HG03025 (cell line): ENCODE results near the gene PRKCQ.

Experiments used
- ATAC-seq: cut with Tn5 transposase; IDR thresholded peaks from one replicate; pipeline ENCODE4 v1.9.1; 2021; ENCODE audit warnings: mild to moderate bottlenecking, moderate library complexity; ENCODE audit not compliant: unreplicated experiment, low FRiP score

PRKCQ gene

DNA sequence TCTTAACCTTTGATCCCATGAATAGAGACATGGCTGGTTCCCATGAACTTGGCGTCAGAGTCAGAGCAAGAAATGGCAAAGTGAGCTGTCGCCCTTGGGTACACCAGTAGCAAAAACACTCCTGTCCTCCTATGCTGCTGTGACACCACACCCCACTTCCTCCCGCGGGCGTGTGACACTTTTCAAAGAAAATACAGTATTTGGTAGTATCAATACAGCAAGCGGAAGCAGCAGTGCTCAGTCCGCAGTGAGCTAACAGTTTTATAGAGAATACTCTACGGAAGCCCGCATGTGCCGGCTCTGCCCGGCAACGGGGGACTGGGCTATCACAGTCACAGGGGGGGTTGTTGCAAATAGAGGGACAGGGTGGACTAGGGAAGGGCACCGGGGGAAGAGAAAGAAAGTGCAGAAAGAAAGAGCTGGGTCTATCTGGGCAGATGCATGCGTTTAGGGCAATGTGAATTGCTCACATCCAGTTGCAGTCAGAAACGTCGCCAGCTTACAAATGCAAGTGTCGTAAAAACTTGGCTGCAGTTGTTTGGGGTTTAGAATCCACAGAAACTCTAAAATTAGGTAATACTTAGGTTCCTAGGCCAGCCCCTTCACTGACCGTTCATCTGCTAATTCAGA lies 49.8 kb downstream of the PRKCQ start:
- ATAC-seq: no peak

DNA sequence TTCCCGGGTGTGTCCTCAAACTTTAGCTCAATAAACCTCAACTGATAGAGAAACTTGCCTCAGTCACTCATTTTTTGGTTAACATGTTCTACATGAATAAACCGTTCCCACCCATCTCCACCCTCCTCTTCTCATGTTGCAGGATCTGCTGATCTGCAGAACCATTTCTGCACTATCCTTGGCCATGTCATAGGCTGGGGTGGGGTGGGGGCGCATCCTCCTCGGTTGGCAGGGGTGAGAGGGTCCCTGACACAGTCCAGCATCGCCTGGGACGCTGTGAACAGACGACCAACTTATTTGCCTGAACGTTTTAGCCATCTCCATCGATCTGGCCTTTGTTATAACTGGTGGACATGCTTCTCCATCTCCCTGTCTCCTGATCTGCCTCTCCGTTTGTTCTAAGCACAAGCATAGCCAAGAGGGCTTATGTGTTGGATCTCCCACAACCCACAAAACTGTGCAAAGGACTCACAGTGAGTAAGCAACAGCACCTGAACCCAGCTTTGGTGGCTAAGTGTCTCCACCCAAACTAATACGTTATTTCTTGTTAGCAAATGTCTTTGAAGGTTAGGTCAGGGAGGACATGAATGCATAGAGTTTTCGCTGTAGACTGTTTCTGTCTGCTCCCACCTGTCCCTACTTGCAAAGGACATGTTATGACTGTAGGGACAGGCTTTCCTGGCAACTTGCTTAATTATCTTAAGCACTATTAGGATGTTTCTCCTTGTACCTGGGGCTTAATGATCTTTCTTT lies 51.7 kb downstream of the PRKCQ start:
- no peak for ATAC-seq

- ATAC-seq: no peak
Observed at GRCh38 chr10:6525599-6526165, 54.4 kb downstream of the PRKCQ start.

GRCh38 chr10:6522230-6522629 lies 57.8 kb downstream of the PRKCQ start:
- no peak for ATAC-seq

GRCh38 chr10:6520138-6520537 lies 59.9 kb downstream of the PRKCQ start:
- no peak for ATAC-seq

- ATAC-seq: no peak
Observed at GRCh38 chr10:6518791-6519429, 61.2 kb downstream of the PRKCQ start.

- ATAC-seq: no peak
Observed at GRCh38 chr10:6516929-6517284, 63.2 kb downstream of the PRKCQ start.

GRCh38 chr10:6516281-6516928 lies 63.7 kb downstream of the PRKCQ start:
- ATAC-seq: no peak

GRCh38 chr10:6514844-6515780 lies 65.0 kb downstream of the PRKCQ start:
- ATAC-seq: no peak

- ATAC-seq: no peak
Observed at GRCh38 chr10:6514180-6514579, 65.9 kb downstream of the PRKCQ start.

- ATAC-seq: no peak
Observed at GRCh38 chr10:6513476-6513875, 66.6 kb downstream of the PRKCQ start.

- no peak for ATAC-seq
Observed at GRCh38 chr10:6512182-6512581, 67.9 kb downstream of the PRKCQ start.

GRCh38 chr10:6511347-6511746 lies 68.7 kb downstream of the PRKCQ start:
- ATAC-seq: no peak

GRCh38 chr10:6507311-6507710 lies 72.8 kb downstream of the PRKCQ start:
- no peak for ATAC-seq

DNA sequence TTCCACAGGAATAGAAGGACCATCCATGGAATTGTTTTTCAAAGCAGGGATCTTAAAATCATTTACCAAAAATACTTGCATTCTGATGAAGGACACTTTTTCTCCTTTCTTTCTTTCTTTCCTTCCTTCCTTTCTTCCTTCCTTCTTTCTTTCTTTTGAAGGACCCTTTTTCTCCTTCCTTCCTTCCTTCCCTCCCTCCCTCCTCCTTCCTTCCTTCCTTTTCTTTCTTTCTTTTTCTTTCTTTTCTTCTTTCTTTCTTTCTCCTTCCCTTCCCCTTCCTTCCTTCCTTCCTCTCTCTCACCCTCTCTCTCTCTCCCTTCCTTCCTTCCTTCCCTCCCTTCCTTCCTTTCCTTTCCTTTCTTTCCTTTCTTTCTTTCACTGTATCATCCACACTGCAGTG lies 74.8 kb downstream of the PRKCQ start:
- ATAC-seq: no peak

GRCh38 chr10:6504296-6504695 lies 75.8 kb downstream of the PRKCQ start:
- ATAC-seq: no peak

DNA sequence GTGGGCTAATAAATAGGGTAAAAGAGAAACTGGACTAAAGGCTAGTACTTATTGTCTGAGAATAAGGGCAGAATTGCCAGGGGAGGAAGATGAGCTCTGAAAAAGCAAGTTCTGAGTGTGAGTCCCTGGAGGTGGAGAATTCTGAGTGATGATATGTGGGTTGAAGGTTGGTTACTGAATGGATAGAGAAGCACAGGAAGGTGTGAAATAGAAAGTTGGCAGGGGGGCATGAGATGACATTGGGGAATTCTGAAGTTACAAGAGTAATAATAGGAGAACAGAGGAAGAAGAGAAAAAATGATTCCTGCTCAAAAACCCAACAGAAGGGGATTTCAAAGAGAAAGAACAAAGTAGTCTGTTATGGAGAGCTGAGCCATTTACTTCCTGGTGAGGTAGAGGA lies 76.9 kb downstream of the PRKCQ start:
- ATAC-seq: no peak

GRCh38 chr10:6501931-6502330 lies 78.1 kb downstream of the PRKCQ start:
- ATAC-seq: no peak

- no peak for ATAC-seq
Observed at GRCh38 chr10:6499974-6500373, 80.1 kb downstream of the PRKCQ start.

GRCh38 chr10:6498771-6499170 lies 81.3 kb downstream of the PRKCQ start:
- ATAC-seq: no peak
